HG02938 (cell line): ENCODE measurements around the gene TPPP3.
"Not testable (repeated sequence)": the region's sequence is repeated elsewhere in the genome, so short reads cannot be mapped to it uniquely, and the experiment has no call there.

Experiments
- ATAC-seq: cut with Tn5 transposase; IDR thresholded peaks from one replicate; pipeline ENCODE4 v1.9.1; 2021; ENCODE audit warnings: mild to moderate bottlenecking, moderate library complexity; ENCODE audit not compliant: unreplicated experiment

Gene TPPP3

DNA sequence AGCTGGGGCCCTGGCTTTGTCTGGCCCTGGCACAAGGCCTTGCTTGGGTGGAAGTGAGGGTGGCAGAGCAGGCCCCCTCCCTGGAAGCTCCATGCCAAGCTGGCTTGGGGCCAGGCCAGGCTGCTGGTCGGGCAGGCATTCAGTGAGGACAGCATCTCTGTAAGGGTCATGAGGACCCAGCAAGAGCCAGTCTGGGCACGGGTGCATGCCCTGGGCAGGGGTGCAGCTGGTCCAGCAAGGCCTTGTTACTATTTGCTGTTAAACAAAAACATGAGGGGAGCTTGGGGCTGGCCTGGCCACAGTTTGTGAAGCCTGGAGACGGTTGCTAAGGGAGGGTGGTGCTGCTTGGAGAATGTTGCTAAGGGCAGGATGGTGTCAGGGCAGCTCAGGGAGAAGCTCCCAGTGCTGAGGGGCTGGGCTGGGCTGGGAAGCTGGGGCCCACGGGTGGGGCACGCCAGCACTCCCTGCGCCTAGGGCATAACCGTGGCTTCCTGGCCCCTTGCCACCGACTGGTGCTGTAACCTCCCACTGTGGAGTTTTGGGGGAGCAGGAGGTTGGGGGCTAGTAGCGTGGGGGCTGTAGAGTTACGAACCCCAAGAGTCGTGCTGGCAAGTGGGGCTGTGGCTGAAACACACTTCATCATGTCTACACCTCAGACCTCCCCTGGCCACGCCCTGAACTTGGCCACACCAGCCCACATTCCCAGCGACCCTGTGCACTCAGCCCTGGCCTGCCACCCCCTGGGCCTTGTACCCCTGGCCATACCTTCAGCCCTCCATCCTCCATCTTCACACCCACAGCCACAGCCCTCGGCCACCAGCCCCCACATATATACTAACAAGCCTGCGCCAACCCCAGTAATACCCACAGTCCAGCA is 1.6 kb downstream of the TPPP3 start:
- no peak for ATAC-seq

DNA sequence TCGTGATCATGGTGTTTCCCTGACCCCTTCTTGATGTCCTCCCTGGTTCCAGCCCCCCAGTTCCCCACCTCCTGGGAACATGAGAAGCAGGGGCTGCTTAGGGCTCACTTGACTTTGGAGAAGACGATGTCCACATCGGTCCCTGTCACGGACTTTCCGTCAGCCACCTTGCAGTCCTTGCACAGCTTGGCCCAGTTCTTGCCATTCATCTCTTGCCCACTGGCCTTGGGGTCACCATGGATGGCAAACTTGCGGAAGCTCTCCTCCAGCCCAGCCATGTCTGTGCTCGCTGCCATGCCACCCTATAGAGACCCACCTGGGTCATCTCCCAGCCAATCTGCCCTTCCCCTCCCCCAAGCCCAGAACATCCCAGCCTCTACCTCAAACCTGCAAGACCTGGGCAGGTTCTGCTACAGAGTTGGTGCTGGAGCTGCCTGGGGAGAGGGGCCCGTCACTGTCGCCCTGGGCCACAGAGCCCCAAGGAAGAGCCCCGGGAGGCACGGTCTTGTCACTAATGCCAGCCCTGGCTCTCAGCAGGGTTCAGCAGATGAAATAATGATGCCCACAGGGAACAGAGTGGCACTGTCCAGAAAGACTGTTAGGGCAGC is 2.4 kb downstream of the TPPP3 start:
- no peak for ATAC-seq

DNA sequence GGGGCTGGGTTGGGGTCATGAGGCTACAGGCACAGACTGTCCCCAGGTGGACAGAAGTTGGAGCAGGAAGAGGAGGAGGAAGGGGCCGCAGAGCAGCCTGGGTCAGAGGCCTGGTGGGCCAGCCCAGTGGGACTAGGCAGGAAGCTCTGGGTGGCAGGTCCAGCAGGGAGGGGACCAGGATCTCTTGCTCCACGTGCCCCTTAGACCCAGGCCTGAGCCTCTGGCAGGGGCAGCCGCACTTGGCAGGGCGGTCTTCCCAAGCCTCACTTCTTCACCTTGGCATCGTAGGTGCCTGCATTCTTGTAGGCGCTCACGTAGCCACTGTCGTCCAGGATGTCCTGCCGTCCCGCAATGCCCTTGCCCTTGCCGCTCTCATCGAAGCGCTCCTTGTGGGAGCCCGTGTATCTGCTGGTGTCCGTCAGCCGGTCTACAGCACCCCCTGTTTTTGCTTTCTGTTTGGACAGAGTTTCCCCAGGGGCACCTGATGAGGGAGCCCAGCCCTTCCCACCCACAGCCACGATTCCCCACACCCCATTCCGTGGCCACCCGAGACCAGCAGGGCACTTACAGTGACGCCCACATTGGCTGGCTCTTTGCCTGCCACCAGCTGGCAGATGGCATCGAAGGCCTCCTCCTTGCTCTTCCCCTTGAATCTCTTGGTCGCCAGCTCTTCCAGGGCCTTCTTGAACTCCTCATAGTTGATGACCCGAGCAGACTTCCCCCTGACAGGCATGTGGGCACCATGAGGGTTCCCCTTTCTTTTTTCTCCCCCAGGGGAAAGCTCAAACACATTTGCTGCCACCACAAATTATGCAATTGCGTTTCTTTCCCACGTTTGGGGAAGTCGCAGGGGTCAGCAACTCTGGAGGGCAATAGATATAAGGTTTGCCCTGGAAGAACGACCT is 3.1 kb downstream of the TPPP3 start:
- ATAC-seq = no peak

DNA sequence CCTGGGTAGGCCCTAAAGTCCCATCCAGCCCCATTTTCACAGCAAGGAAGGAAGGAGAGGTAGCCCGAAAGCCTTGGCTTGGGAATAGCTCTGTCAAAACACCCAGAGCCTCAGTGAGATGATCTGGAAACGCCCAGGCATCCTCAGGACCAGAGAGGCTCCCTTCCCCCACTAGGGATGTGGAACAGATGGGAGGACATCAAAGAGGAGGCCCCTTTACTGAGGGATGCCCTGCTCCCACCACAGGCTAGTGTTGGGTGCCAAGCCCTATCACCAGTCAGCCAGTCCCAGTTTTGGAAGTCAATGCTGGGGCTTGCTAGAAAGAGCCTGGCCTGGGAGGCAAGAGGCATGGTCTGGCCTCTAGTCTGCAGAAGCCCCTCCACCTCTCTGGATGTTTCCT is 4.7 kb downstream of the TPPP3 start:
- ATAC-seq = no peak

DNA sequence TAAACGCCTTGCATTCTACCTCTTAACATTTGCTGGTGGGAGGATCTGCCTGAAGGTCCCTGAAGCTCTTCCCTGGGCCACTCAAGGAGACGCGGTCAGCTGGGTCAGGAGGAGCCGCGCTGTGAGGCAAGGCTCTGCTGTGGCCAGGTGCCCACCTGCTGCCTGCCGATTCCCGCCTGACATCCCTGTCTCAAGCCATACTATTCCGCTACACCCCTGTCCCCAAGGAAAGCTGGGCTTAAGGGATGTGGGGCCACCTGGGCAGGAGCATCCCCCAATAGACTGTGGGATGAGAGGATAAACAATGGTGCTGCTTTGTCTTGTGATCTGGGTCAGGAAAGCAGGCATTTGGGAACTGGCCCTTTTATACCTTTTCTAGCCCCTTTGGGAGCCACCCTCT is 5.1 kb downstream of the TPPP3 start:
- ATAC-seq = no peak

DNA sequence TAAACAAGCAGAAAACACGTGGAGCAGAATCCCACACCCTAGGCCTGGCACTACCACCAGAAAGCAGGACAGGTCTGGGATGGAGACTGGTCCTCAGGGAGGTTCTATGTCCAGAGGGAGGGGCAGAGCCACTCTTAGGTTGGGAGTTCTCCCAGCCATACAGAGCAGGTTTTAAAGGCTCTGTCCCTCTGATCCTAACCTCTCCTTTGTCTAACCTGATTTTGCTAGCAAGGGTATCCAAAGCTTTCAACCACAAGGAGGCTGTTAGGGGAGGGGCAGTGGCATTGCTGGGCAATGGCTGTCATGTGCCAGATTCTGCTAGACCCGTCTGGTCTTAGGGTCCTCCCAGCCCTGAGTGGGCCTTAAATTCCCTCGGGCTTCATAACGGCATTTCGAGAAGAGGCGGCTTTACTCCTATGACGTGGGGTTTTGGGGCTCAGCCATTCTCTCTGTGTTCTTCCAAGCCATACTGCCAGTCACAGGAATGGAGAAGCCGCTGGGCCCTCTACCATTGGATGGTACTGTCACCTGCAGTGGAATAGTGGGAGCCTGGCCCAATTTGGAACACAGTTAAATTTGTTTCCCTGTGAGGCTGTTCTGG is 5.7 kb downstream of the TPPP3 start:
- no peak for ATAC-seq

DNA sequence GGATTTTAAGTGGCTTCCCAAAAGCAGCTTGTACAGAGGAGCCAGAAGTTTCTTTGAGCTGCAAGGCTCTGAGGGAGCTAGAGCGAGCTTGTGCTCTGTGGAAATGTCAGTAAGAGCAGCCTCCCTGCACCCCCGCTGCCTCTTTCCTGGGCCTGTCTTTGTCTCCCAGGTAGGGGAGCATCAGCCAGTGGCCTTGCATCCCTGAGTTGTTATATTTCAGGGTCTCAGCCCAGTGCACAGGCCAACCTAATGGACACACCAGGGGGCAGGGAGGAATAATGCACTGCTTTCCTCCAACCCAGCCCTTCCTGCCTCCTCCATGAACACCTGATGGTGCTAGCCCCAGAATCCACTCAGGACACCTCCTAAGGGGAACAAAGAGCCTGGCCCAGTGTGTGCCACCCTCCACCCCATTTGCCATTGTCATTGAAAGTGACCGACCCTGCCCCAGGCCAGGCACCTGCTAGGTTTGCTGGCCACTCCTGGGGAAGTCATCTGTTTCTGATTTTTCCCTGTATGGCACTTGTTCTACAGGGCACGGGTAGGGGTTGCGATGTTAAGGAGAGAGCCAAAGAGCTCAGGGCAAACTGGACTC is 6.3 kb downstream of the TPPP3 start:
- ATAC-seq = no peak

DNA sequence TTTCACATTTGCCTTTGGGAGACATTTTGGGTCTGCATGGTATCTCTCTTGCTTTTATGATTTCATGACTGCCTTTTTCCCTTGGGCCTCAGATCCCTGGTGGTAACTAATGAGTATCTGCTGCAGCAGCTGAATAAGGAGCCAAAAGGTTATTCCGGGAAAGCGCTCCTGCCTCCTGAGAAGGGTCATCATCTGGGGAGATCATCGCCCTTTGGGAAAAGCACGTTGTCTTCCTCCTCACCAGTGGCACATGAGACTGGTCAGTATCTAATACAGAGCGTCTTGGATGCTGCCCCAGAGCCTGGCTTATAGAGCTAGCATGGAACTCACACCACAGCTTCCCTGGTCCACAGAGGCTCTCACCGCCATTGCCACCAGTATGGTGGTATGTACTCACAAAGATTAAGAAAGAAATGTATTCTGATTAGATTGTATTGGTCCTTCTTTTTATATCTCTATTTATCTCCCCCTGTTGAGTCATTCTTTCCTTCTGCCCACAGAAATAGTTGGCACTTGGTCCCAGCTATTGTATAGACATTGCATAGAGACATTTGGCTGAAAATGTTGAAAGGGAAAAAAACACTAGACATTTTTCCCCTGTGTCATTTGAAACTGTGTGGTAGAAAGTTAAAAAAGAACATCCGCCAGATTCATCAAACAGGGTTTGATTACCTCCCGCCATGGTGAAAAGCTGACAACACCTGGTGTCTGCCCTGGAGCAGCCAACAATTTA is 8.4 kb downstream of the TPPP3 start:
- ATAC-seq = no peak

DNA sequence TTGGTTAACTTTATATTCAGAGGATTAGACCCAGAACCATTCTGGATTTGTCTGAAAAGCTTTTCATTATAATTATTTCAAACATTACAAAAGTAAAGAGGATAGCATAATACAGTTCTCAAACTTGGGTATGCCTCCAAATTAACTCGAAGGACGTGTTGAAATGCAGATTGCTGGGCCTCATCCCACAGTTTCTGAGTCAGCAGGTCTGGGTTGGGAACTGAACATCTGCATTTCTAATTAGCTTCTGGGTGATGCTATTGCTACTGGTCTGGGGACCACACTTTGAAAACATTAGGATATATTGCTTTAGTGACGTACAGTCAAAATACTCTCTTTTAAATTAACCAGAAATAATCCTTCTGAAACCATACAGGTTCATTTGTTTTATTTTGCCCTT is 10.0 kb downstream of the TPPP3 start:
- no peak for ATAC-seq

DNA sequence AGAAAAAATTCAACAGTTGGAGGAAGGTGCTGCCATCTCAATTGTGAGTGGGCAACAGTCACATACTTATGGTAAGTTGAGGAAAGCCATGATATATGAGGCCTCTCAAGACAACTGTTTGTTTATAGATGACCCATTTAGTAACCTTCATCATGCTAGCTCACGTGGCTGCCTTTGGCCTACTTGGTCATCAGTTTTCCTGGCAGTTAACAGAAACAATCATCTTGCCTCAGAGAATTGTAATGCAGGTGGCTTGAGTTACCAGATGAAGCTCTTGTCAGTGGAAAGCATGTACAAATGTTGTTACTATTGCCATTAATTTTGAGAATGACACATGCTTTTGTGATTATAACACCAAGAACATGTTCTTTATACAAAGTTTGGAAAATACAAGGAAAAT is 14.7 kb downstream of the TPPP3 start:
- no peak for ATAC-seq

DNA sequence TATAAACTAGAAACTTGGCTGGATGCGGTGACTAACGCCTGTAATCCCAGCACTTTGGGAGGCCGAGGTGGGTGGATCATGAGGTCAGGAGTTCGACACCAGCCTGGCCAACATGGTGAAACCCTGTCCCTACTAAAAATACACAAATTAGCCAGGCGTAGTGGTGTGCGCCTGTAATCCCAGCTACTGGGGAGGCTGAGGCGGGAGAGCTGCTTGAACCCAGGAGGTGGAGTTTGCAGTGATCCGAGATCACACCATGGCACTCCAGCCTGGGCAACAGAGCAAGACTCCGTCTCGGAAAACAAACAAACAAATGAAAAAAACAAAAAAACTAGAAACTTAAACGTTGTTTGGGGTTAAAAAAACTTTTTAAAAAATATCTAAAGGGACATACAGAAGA is 17.3 kb downstream of the TPPP3 start:
- not testable (repeated sequence) for ATAC-seq

DNA sequence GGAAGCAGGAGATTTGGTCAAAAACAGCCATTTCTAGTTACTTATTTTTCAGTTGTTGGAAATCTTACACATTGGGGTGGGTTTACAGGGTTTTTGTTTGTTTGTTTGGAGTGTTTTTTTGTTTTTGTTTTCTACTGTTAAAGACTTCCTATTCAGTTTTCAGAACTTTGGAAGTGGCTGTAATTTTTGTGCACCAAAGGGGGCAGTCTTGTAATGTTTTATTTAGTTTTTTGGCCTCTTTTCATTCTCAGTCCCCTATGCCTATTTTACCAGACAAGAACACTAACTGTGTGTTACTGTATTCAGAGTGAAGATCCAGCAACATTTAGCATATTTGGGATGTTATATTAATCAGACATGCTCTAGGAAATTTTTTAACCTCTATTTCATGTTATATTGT is 20.6 kb downstream of the TPPP3 start:
- ATAC-seq = no peak

DNA sequence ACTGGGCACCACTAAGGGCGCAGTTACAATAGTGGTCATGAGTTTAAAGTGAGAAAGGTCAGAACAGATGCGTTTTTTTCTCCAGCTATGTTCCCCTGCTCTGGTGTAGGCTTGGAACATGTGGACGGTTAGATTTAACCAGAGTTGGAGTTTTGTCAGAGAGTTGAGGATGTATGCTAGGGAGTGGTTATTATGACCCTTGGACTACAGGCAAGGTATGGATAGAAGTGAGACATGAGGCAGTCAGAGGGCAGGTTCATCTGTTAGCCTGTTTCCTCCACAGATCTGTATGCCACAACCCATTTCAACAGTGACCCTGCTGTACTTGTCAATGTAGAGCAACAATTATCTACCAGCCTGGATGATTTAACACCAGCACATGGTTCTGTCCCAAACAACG is 22.6 kb downstream of the TPPP3 start:
- ATAC-seq = no peak

DNA sequence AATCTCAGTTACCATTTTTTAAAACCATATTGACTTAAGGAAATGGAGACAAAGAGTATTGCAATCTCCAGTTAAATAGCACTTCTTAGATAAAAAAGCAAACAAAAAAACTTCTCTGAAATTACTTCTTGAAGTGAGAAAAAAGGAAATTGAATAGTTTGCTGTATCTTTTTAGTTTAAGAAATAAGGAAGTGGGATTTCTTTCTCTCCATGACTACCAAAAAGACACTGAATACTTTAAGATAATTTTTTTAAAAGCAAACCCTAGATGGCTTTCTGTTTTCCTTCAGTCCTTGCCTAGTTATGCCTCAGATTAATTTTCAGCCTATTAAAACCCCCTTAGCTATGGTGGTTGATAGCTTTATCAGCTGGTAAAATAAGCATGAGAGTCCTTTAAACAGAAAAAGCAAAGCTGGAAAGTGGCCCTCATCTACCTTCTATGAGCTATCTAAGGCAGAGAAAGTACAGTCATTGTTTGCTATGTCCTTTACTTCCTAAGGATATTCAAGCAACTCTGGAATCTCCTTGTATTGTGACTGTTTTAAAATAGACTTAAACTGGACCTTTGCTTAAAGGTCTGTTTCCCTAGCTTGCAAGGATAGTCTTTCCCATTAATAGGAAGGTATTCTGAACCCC is 28.6 kb downstream of the TPPP3 start:
- no peak for ATAC-seq

DNA sequence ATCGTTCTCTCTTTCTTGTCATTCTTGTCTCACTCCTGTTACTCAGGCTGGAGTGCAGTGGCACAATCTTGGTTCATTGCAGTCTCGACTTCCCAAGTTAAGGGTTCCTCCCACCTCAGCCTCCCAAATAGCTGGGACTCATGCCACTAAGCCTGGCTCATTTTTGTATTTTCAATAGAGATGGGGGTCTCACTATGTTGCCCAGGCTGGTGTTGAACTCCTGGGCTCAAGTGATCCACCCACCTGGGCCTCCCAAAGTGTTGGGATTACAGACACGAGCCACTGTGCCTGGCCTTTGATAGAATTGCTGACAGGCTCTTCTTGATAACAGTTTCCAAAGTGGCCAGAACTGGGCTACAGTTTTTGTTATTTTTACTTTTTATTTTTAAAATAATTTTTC is 32.3 kb downstream of the TPPP3 start:
- no peak for ATAC-seq

DNA sequence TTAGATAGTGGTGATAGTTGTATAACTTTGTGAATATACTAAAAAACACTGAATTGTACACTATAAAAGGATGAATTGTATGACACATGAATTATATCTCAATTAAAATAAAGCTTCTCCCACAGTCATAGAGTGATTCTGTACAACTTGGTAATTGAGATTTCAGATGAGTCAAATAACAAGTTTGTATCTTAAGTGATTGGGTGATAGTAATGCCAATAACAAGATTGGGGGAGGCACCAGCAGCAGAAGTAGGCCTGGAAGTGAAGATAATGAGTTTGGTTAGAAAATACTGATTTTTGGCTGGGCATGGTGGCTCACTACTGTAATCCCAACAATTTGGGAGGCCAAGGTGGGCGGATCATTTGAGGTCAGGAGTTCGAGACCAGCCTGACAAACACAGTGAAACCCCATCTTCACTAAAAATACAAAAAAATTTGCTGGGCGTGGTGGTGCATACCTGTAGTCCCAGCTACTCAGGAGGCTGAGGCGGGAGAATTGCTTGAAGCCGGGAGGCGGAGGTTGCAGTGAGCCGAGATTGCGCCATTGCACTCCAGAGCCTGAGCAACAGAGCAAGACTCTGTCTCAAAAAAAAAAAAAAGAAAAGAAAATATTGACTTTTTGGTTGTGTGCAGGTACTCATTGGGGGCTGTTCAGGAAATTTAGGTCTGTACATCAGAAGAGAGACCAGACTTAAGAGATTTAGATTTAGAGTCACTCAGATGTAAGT is 33.6 kb downstream of the TPPP3 start:
- ATAC-seq = not testable (repeated sequence)

DNA sequence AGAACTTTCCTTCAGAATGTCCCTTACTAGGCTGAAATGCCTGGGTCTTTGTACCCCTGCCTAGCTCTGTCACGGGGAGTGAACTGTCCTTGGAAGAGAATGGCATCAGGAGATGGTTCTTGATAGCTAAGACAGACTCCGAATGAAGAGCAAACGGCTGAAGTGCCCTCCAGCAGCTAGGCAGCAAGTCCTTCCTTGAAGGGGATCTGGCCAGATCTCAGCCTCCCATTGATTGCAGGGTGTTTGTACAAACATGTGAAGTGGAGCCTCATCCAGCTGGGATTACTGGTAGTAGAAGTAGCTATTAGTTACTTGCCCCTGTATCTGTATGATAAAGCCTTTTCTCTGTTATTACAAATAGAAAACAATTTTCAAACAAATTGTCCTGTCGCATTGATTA is 35.7 kb downstream of the TPPP3 start:
- ATAC-seq = no peak

DNA sequence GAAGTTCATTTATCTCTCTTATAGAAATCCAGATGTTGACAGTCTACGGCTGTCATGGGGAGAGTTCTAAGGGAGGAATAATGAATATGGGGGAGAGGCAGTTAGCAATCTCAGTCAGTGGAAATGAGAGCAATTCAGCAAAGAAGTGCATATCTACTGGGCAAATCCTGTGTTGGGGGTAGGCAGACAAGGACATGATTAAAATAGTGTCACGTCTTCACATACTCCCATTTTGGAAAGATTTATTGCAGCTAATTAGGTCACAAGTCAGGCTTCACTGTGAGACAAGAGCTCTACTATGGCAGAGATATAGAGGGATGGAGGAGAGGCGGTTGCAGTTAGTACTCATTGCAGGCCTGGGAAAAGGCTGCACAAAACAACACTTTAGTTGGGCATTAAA is 36.9 kb downstream of the TPPP3 start:
- no peak for ATAC-seq

DNA sequence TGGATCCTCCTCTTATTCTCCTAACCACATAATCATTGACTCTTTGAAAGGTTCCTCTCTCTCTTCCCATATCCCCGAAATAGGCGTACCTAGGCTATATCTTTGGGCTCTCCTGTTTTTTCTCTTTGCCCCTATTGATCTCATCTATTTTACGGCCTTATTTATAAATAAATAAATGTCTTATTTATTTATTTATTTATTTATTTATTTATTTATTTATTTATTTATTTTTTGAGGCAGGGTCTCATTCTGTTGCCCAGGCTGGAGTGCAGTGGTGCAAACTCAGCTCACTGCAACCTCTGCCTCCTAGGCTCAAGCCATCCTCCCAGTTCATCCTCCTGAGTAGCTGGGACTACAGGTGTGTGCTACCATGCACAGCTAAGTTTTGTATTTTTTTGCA is 40.8 kb downstream of the TPPP3 start:
- ATAC-seq = not testable (repeated sequence)
